Testis (tissue), 3 donors: ENCODE measurements around the gene E2F1. TPM values are rescaled to one million over a fixed set of nuclear protein-coding genes. Genes with fewer than 3 reads are reported as not detected.

ENCODE experiments used
- DNase-seq: peaks from one replicate; pipeline ENCODE4 v3.0.0-alpha.2; 2019
- H3K27ac ChIP-seq, 2 donors: fragments of 200-600 bp; sonication (generic); one replicate each; pipeline ENCODE4 v1.5.1; 2019
- H3K27me3 ChIP-seq: fragments of 200-600 bp; sonication (generic); one replicate; pipeline ENCODE4 v1.5.1; 2019
- H3K36me3 ChIP-seq: fragments of 200-600 bp; sonication (generic); one replicate; pipeline ENCODE4 v1.5.1; 2017; ENCODE audit warnings: low read depth; ENCODE audit errors: missing control alignments
- H3K4me1 ChIP-seq: fragments of 200-600 bp; sonication (generic); one replicate; pipeline ENCODE4 v1.5.1; 2019
- H3K4me3 ChIP-seq, 2 donors: fragments of 200-600 bp; sonication (generic); one replicate each; pipeline ENCODE4 v1.5.1; 2017 to 2019
- H3K9me3 ChIP-seq: fragments of 200-600 bp; sonication (generic); one replicate; pipeline ENCODE4 v1.5.1; 2017
- POLR2A ChIP-seq: fragments of 450-650 bp; IDR thresholded peaks from one replicate; pipeline ENCODE4 v1.6.1; 2017; ENCODE audit warnings: antibody characterized with exemption, mild to moderate bottlenecking, moderate library complexity
- WGBS, 2 donors: methylation state at CpG; one replicate each; pipeline ENCODE4 v1.1.5; 2018; 5-methylcytosine and 5-hydroxymethylcytosine counted together
- intact Hi-C: fragments of 100-400 bp; cut with DNase I; formaldehyde crosslinking; loops from one replicate; pipeline ENCODE4 v1.15.1; 2023; ENCODE audit warnings: low total_unique reads
- polyA plus RNA-seq: library from polyadenylated mRNA; stranded (reverse); fragments of 350-450 nt; fragmentation: Illumina TruSeq; extraction: RNeasy Lipid Tissue Mini Kit (QIAGEN cat#74804); gene quantifications from one replicate; pipeline ENCODE4 v1.2.3, GENCODE V29; 2014; ENCODE audit warnings: low read depth, low replicate concordance; ENCODE audit not compliant: insufficient read depth
- total RNA-seq, 2 donors: library from RNA; depleted of rRNA; stranded (reverse); fragments of >200 nt; gene quantifications; one replicate each; pipeline ENCODE4 v1.2.3, GENCODE V29; 2016
- TF ChIP-seq, protein P1 (sequence below), 3 experiments: fragments of 450-650 bp in 2 of 3; fragments of 200-600 bp in 1 of 3; sonication (generic) in 1 of 3; IDR thresholded peaks; one replicate each; pipeline ENCODE4 v1.5.1; 2016 to 2019; ENCODE audit warnings: antibody characterized with exemption in 3 of 3, mild to moderate bottlenecking in 2 of 3, moderate library complexity in 1 of 3

E2F1 gene
- total and polyA plus RNA-seq, 3 donors from 2014 or later: 16.9 to 22.8 (median 19.9) TPM

DNA sequence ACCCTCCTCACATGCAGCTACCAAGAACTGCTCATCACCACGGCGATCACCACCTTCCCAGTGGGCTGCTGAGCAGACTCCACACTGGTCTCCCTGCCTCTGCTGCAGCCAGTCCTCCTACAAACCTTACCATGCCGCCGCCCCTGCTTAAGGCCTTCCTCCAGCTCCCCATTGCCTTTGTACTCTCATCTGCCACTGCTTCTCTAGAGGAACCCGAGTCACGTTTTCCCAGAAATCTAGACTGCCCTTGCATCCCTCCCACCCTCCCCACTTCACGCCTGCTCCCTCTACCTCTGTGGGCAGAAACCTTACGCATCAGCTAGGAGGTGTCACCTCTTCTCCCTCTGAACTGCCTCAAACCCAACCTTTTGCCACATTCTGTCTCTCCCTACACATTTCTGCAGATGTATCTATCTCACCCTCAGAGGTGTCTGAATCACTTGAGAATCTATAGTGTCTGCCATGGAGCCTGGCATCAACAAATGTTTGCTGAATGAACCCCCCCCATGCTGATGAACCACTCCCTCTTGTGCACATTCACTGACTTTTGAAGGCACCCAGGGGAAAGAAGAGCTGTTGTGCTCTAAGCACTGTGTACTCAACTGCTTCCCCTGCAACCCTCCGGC lies 4.3 kb downstream of the E2F1 start:
- H3K4me3 ChIP-seq: no peak overlapping the region
- H3K27ac ChIP-seq: no peak overlapping the region
- TF ChIP-seq, protein P1, sequence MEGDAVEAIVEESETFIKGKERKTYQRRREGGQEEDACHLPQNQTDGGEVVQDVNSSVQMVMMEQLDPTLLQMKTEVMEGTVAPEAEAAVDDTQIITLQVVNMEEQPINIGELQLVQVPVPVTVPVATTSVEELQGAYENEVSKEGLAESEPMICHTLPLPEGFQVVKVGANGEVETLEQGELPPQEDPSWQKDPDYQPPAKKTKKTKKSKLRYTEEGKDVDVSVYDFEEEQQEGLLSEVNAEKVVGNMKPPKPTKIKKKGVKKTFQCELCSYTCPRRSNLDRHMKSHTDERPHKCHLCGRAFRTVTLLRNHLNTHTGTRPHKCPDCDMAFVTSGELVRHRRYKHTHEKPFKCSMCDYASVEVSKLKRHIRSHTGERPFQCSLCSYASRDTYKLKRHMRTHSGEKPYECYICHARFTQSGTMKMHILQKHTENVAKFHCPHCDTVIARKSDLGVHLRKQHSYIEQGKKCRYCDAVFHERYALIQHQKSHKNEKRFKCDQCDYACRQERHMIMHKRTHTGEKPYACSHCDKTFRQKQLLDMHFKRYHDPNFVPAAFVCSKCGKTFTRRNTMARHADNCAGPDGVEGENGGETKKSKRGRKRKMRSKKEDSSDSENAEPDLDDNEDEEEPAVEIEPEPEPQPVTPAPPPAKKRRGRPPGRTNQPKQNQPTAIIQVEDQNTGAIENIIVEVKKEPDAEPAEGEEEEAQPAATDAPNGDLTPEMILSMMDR (IDR thresholded peaks at IDR 0.05): no peak
- no peak for TF ChIP-seq POLR2A
- H3K27me3 ChIP-seq: no peaks in the 10 kb centered on the region
- intact Hi-C loops: no loop called here
- no peaks in the 10 kb centered on the region for H3K36me3 ChIP-seq
- WGBS, 2 donors: 91% methylated on average over 9 of the region's 9 CpGs
- DNase-seq: no peak
- no peaks in the 10 kb centered on the region for H3K9me3 ChIP-seq
- H3K4me1 ChIP-seq: peaks cover 7% of the 10 kb centered on the region

GRCh38 chr20:33681288-33681687 lies 4.9 kb downstream of the E2F1 start:
- no peak overlapping the region for H3K4me3 ChIP-seq
- no peaks in the 10 kb centered on the region for H3K27me3 ChIP-seq
- H3K9me3 ChIP-seq: no peaks in the 10 kb centered on the region
- no peak for DNase-seq
- peaks cover 11% of the 10 kb centered on the region for H3K4me1 ChIP-seq
- WGBS, 2 donors: 80 to 96% methylated on average over 5 of the region's 5 CpGs
- intact Hi-C loops: no loop called here
- no peaks in the 10 kb centered on the region for H3K36me3 ChIP-seq
- no peak for TF ChIP-seq POLR2A
- TF ChIP-seq, protein P1 (IDR thresholded peaks at IDR 0.05): no peak
- no peak overlapping the region for H3K27ac ChIP-seq

DNA sequence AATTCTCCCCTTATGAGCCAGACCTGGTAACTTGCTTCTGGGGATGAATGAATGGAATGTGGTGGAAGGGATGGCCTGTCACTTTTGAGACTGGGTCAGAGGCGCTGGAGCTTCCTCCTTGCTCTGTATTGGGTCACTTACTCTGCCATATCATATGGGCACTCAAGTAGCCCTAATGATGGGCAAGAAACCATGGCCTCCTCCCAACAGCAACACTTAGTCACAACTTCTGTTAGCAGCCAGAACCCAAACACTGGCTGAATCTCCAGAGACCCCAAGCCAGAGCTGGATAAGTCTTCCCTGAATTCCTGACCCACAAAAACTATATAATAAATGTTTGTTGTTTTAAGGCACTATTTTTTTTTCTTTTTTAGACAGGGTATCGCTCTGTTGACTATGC lies 5.5 kb downstream of the E2F1 start:
- Histone ChIP-seq H3K4me1 (peaks cover 17% of the 10 kb centered on the region), H3K27ac (no peak overlapping the region), H3K27me3 (no peaks in the 10 kb centered on the region), H3K9me3 (no peaks in the 10 kb centered on the region), H3K36me3 (no peaks in the 10 kb centered on the region), H3K4me3 (no peak overlapping the region)
- DNase-seq: no peak
- TF ChIP-seq, protein P1 (IDR thresholded peaks at IDR 0.05): no peak
- no peak for TF ChIP-seq POLR2A
- 81 to 95% methylated on average over 2 of the region's 2 CpGs for WGBS, 2 donors
- intact Hi-C loops: no loop called here

- peaks cover 19% of the 10 kb centered on the region for H3K4me1 ChIP-seq
- intact Hi-C loops: no loop called here
- H3K4me3 ChIP-seq: no peak overlapping the region
- no peaks in the 10 kb centered on the region for H3K9me3 ChIP-seq
- no peak for TF ChIP-seq POLR2A
- TF ChIP-seq, protein P1 (IDR thresholded peaks at IDR 0.05): no peak
- H3K27me3 ChIP-seq: no peaks in the 10 kb centered on the region
- no peaks in the 10 kb centered on the region for H3K36me3 ChIP-seq
- 87 to 90% methylated on average over 10 to 20 of the region's 20 CpGs for WGBS, 2 donors
- no peak overlapping the region for H3K27ac ChIP-seq
- DNase-seq: no peak
Observed at GRCh38 chr20:33679758-33680485, 6.3 kb downstream of the E2F1 start.
